Keratinocyte (primary cell): Measurements from ENCODE around the gene CTNND2.
"Not testable (repeated sequence)": the region's sequence is repeated elsewhere in the genome, so short reads cannot be mapped to it uniquely, and the experiment has no call there.

ENCODE experiments used
- EZH2 ChIP-seq: IDR thresholded peaks from one replicate; pipeline ENCODE4 v1.6.1; 2012; ENCODE audit warnings: inconsistent platforms, mild to moderate bottlenecking, low read length, moderate library complexity
- TF ChIP-seq, protein P1 (sequence below), 3 experiments: IDR thresholded peaks in 1 of 3; conservative IDR thresholded peaks in 1 of 3; optimal IDR thresholded peaks in 1 of 3; 2 replicates in 2 of 3; 3 replicates in 1 of 3; pipeline versions ENCODE3 to v1.5.1; 2011; ENCODE audit warnings: low read length in 3 of 3, mild to moderate bottlenecking in 3 of 3, moderate library complexity in 2 of 3, control low read depth in 1 of 3, inconsistent platforms in 1 of 3; ENCODE audit not compliant: insufficient read depth in 2 of 3; ENCODE audit errors: extremely low read depth in 1 of 3

- TF ChIP-seq, protein P1, sequence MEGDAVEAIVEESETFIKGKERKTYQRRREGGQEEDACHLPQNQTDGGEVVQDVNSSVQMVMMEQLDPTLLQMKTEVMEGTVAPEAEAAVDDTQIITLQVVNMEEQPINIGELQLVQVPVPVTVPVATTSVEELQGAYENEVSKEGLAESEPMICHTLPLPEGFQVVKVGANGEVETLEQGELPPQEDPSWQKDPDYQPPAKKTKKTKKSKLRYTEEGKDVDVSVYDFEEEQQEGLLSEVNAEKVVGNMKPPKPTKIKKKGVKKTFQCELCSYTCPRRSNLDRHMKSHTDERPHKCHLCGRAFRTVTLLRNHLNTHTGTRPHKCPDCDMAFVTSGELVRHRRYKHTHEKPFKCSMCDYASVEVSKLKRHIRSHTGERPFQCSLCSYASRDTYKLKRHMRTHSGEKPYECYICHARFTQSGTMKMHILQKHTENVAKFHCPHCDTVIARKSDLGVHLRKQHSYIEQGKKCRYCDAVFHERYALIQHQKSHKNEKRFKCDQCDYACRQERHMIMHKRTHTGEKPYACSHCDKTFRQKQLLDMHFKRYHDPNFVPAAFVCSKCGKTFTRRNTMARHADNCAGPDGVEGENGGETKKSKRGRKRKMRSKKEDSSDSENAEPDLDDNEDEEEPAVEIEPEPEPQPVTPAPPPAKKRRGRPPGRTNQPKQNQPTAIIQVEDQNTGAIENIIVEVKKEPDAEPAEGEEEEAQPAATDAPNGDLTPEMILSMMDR (optimal IDR thresholded peaks at IDR 0.05 in 1 of 3, IDR thresholded peaks at IDR 0.05 in 1 of 3, conservative IDR thresholded peaks at IDR 0.05 in 1 of 3; ENCODE audit: extremely low read depth in 1 of 3, insufficient read depth in 2 of 3, low read length in 3 of 3), result not testable (repeated sequence)
- not testable (repeated sequence) for TF ChIP-seq EZH2
Observed at GRCh38 chr5:11828566-11828965, 75.7 kb downstream of the CTNND2 start.
